IMR-90 (cell line): Measurements from ENCODE around the gene FREM3. TPM values are rescaled to one million over a fixed set of nuclear protein-coding genes. Genes with fewer than 3 reads are reported as not detected.

Source experiments
- ATAC-seq: fragments of 200-7000 bp; cut with Tn5 transposase; 2 replicates; pipeline ENCODE4 v1.9.1; 2020; ENCODE audit warnings: low read depth, mild to moderate bottlenecking, moderate library complexity
- BruUV-seq: library from RNA; stranded (reverse); fragments of 400-500 nt; replicated peaks from 2 replicates; lab custom pipeline; 2021; lab: Mats Ljungman, UMichigan
- CTCF ChIA-PET: fragments of 300-600 bp; formaldehyde crosslinking; extraction: SDS; loops from one replicate; lab custom pipeline; 2021; ENCODE audit warnings: antibody characterized with exemption; lab: Yijun Ruan, JAX
- POLR2A ChIA-PET: fragments of 300-600 bp; sonication (Branson Sonifier 250); formaldehyde crosslinking; loops from one replicate; lab custom pipeline; 2022; ENCODE audit warnings: antibody characterized with exemption; ENCODE audit not compliant: unreplicated experiment; lab: Charles Lee
- DNase-seq: peaks from one replicate; pipeline ENCODE4 v3.0.0; 2013
- H2AFZ ChIP-seq: replicated peaks from 2 replicates; pipeline ENCODE3; 2013; ENCODE audit warnings: low read length, mild to moderate bottlenecking; ENCODE audit not compliant: poor library complexity
- H2AK5ac ChIP-seq: 2 replicates; pipeline ENCODE4 v1.6.1; 2013; ENCODE audit warnings: low read depth, low read length, inconsistent platforms
- H2AK9ac ChIP-seq: replicated peaks from 2 replicates; pipeline ENCODE3; 2013; ENCODE audit warnings: mild to moderate bottlenecking, low read depth, low read length, moderate library complexity; ENCODE audit not compliant: poor library complexity
- H2BK120ac ChIP-seq: 2 replicates; pipeline ENCODE4 v1.6.1; 2013; ENCODE audit warnings: low read depth, low read length, inconsistent platforms
- H2BK15ac ChIP-seq: 3 replicates; pipeline ENCODE4 v1.6.1; 2013; ENCODE audit warnings: low read depth, low read length, inconsistent platforms
- H2BK20ac ChIP-seq: 2 replicates; pipeline ENCODE4 v1.6.1; 2013; ENCODE audit warnings: low read depth, mild to moderate bottlenecking, inconsistent platforms, low read length, moderate library complexity
- H2BK5ac ChIP-seq: 2 replicates; pipeline ENCODE4 v1.6.1; 2013; ENCODE audit warnings: mild to moderate bottlenecking, low read depth, low read length, inconsistent platforms; ENCODE audit not compliant: poor library complexity, severe bottlenecking
- H3K14ac ChIP-seq: replicated peaks from 2 replicates; pipeline ENCODE4 v1.6.1; 2013; ENCODE audit warnings: low read depth, low read length, inconsistent platforms
- H3K18ac ChIP-seq: 2 replicates; pipeline ENCODE4 v1.6.1; 2013; ENCODE audit warnings: low read depth, low read length, control low read depth
- H3K23ac ChIP-seq: 2 replicates; pipeline ENCODE4 v1.6.1; 2013; ENCODE audit warnings: low read depth, low read length, inconsistent platforms
- H3K27ac ChIP-seq: 2 replicates; pipeline ENCODE4 v1.5.1; 2013; ENCODE audit warnings: mild to moderate bottlenecking, control low read depth, low read length; ENCODE audit not compliant: insufficient read depth
- H3K27me3 ChIP-seq: 2 replicates; pipeline ENCODE4 v1.6.1; 2013; ENCODE audit warnings: low read length; ENCODE audit not compliant: control insufficient read depth, insufficient read depth
- H3K36me3 ChIP-seq: 2 replicates; pipeline ENCODE4 v1.6.1; 2013; ENCODE audit warnings: low read length, mixed read lengths; ENCODE audit not compliant: control insufficient read depth, insufficient read depth
- H3K4ac ChIP-seq: 2 replicates; pipeline ENCODE4 v1.6.1; 2013; ENCODE audit warnings: low read depth, low read length, inconsistent platforms
- H3K4me1 ChIP-seq: 2 replicates; pipeline ENCODE4 v1.6.1; 2013; ENCODE audit warnings: low read length, mixed read lengths; ENCODE audit not compliant: control insufficient read depth, insufficient read depth
- H3K4me2 ChIP-seq: 2 replicates; pipeline ENCODE4 v1.6.1; 2013; ENCODE audit warnings: low read depth, mild to moderate bottlenecking, control low read depth, low read length, moderate library complexity
- H3K4me3 ChIP-seq: 2 replicates; pipeline ENCODE4 v1.5.1; 2013; ENCODE audit warnings: low read depth, mild to moderate bottlenecking, control low read depth, low read length, moderate library complexity; ENCODE audit not compliant: insufficient read depth
- H3K56ac ChIP-seq: 2 replicates; pipeline ENCODE4 v1.6.1; 2013; ENCODE audit warnings: low read length, inconsistent platforms; ENCODE audit not compliant: insufficient read depth; ENCODE audit errors: extremely low read depth
- H3K79me1 ChIP-seq, 2 experiments: 2 replicates each; pipeline ENCODE4 v1.6.1; 2013; ENCODE audit warnings: low read length in 2 of 2, inconsistent platforms in 1 of 2, low read depth in 1 of 2
- H3K9ac ChIP-seq: 2 replicates; pipeline ENCODE4 v1.6.1; 2013; ENCODE audit warnings: low read depth, low read length, control low read depth
- H3K9me1 ChIP-seq: 2 replicates; pipeline ENCODE4 v1.6.1; 2013; ENCODE audit warnings: low read length, inconsistent platforms; ENCODE audit not compliant: insufficient read depth
- H3K9me3 ChIP-seq: 2 replicates; pipeline ENCODE4 v1.6.1; 2013; ENCODE audit warnings: low read length; ENCODE audit not compliant: control insufficient read depth, insufficient read depth
- H4K20me1 ChIP-seq: 2 replicates; pipeline ENCODE4 v1.6.1; 2013; ENCODE audit warnings: low read length, inconsistent platforms; ENCODE audit not compliant: insufficient read depth
- H4K5ac ChIP-seq: 2 replicates; pipeline ENCODE4 v1.6.1; 2013; ENCODE audit warnings: mild to moderate bottlenecking, low read depth, low read length, control low read depth
- H4K8ac ChIP-seq, 2 experiments: 2 replicates each; pipeline ENCODE4 v1.6.1; 2013; ENCODE audit warnings: low read depth in 2 of 2, low read length in 2 of 2, control low read depth in 1 of 2, inconsistent platforms in 1 of 2
- H4K91ac ChIP-seq: 2 replicates; pipeline ENCODE4 v1.6.1; 2013; ENCODE audit warnings: low read depth, low read length, inconsistent platforms; ENCODE audit not compliant: insufficient read depth
- BHLHE40 ChIP-seq: fragments of 150-350 bp; IDR thresholded peaks from 2 replicates; pipeline ENCODE4 v1.6.1; 2016; ENCODE audit warnings: mild to moderate bottlenecking, low read depth, low read length
- ELK1 ChIP-seq: fragments of 150-350 bp; IDR thresholded peaks from 2 replicates; pipeline ENCODE4 v1.6.1; 2016; ENCODE audit warnings: low read depth, mild to moderate bottlenecking, low read length, moderate library complexity, borderline replicate concordance
- MAZ ChIP-seq: IDR thresholded peaks from 2 replicates; pipeline ENCODE4 v1.6.1; 2012; ENCODE audit warnings: low read depth, mild to moderate bottlenecking, low read length, improper control_type of control experiment, moderate library complexity, borderline replicate concordance
- SMC3 ChIP-seq: fragments of 150-350 bp; IDR thresholded peaks from 2 replicates; pipeline ENCODE4 v1.6.1; 2016; ENCODE audit warnings: low read depth, mild to moderate bottlenecking, antibody characterized with exemption, low read length, moderate library complexity
- WGBS, 2 experiments: methylation state at CpG; one replicate each; pipeline versions ENCODE4 v1.1.5 to v1.1.7; 2013; ENCODE audit warnings: missing lambda C conversion rate in 2 of 2; ENCODE audit not compliant: insufficient read length in 1 of 2; ENCODE audit errors: extremely low coverage in 2 of 2; 5-methylcytosine and 5-hydroxymethylcytosine counted together
- dilution Hi-C: fragments of 300-500 bp; cut with HindIII; formaldehyde crosslinking; loops from one replicate; pipeline ENCODE4 v1.14.3; 2018; ENCODE audit warnings: low sequenced_read_pairs; ENCODE audit not compliant: unreplicated experiment
- in situ Hi-C: fragments of 300-500 bp; cut with MboI; formaldehyde crosslinking; loops from 3 replicates; pipeline ENCODE4 v1.14.3; 2019; ENCODE audit warnings: low sequenced_read_pairs, inconsistent platforms, mixed read lengths
- intact Hi-C: fragments of 100-400 bp; cut with micrococcal nuclease; formaldehyde crosslinking; loops from 2 replicates; pipeline ENCODE4 v1.10.0; 2022
- polyA plus RNA-seq, 3 experiments: library from polyadenylated mRNA; depleted of rRNA; stranded (reverse); fragments of >200 nt; gene quantifications; 2 replicates each; pipeline ENCODE4 v1.2.3, GENCODE V29; 2012; ENCODE audit warnings: low replicate concordance in 1 of 3
- total RNA-seq: library from RNA; depleted of rRNA; stranded (reverse); fragments of >200 nt; gene quantifications from 2 replicates; pipeline ENCODE4 v1.2.3, GENCODE V29; 2012

FREM3 gene
- total and polyA plus RNA-seq, 2 of the 4 experiments (the other 2 are of a cell fraction) = not detected

GRCh38 chr4:143642611-143643010, 57.9 kb downstream of the FREM3 start:
- WGBS, 2 experiments = no CpG with 5 or more reads among the region's 1 CpG
- H4K91ac ChIP-seq = no peak overlapping the region
- in situ Hi-C loops (no loop called here), dilution Hi-C loops (no loop called here), intact Hi-C loops (no loop called here)
- no peak overlapping the region for H3K4me3 ChIP-seq
- H3K27ac ChIP-seq = no peak overlapping the region
- H4K5ac ChIP-seq = no peak overlapping the region
- no peak for DNase-seq
- no peak overlapping the region for H3K4me2 ChIP-seq
- no peaks in the 10 kb centered on the region for H4K20me1 ChIP-seq
- CTCF ChIA-PET = no interaction called here
- no peak overlapping the region for H2BK5ac ChIP-seq
- no peak overlapping the region for H2AK5ac ChIP-seq
- H2AFZ ChIP-seq = no peak overlapping the region
- no peaks in the 10 kb centered on the region for H3K9me1 ChIP-seq
- no peak overlapping the region for H3K14ac ChIP-seq
- no peak overlapping the region for H3K9ac ChIP-seq
- no peaks in the 10 kb centered on the region for H3K36me3 ChIP-seq
- no peak overlapping the region for H3K23ac ChIP-seq
- POLR2A ChIA-PET = no interaction called here
- H3K9me3 ChIP-seq = no peaks in the 10 kb centered on the region
- no peak overlapping the region for H3K18ac ChIP-seq
- BruUV-seq = no TSS peak
- ATAC-seq = no peak
- no peak overlapping the region for H2AK9ac ChIP-seq
- H2BK15ac ChIP-seq = no peak overlapping the region
- H2BK20ac ChIP-seq = no peak overlapping the region
- no peaks in the 10 kb centered on the region for H3K79me1 ChIP-seq
- H3K4me1 ChIP-seq = no peaks in the 10 kb centered on the region
- no peak overlapping the region for H3K56ac ChIP-seq
- no peak overlapping the region for H3K4ac ChIP-seq
- H2BK120ac ChIP-seq = no peak overlapping the region
- TF ChIP-seq SMC3 = no peak
- no peak for TF ChIP-seq ELK1
- TF ChIP-seq MAZ = no peak
- TF ChIP-seq BHLHE40 = no peak
- H4K8ac ChIP-seq = no peak overlapping the region
- no peaks in the 10 kb centered on the region for H3K27me3 ChIP-seq
